CD4-positive, alpha-beta T cell treated with Interferon gamma for 1 hour (primary cell): ENCODE results near the gene KSR2.
"Not testable (repeated sequence)": the region's sequence is repeated elsewhere in the genome, so short reads cannot be mapped to it uniquely, and the experiment has no call there.

Source experiments
- DNase-seq: peaks from one replicate; pipeline ENCODE4 v3.0.0-alpha.2; 2020

Gene KSR2

GRCh38 chr12:117680312-117680711, 288.5 kb downstream of the KSR2 start:
- DNase-seq = no peak

GRCh38 chr12:117679776-117680175, 289.0 kb downstream of the KSR2 start:
- DNase-seq = no peak

- DNase-seq = no peak
These were observed 294.0 kb downstream of the KSR2 start for GRCh38 chr12:117674763-117675162.

DNA sequence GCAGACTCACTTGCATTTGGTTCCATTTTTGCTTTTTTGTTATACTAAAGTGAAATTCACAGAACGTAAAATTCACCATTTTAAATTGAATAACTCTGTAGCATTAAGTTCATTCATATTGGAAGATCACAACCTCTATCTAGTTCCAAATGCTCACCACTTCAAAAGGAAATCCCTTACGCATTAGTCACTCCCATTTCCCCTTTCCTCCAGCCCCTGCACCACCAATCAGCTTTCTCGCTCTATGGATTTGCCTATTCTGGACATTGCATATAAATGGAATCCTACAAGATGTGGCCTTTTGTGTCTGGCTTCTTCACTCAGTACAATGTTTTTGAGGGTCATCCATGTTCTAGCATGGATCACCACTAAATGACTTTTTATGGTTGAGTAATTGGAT, 294.5 kb downstream of the KSR2 start:
- no peak for DNase-seq

GRCh38 chr12:117671734-117672133, 297.1 kb downstream of the KSR2 start:
- no peak for DNase-seq

- no peak for DNase-seq
These were observed 304.6 kb downstream of the KSR2 start for GRCh38 chr12:117664169-117664568.

DNA sequence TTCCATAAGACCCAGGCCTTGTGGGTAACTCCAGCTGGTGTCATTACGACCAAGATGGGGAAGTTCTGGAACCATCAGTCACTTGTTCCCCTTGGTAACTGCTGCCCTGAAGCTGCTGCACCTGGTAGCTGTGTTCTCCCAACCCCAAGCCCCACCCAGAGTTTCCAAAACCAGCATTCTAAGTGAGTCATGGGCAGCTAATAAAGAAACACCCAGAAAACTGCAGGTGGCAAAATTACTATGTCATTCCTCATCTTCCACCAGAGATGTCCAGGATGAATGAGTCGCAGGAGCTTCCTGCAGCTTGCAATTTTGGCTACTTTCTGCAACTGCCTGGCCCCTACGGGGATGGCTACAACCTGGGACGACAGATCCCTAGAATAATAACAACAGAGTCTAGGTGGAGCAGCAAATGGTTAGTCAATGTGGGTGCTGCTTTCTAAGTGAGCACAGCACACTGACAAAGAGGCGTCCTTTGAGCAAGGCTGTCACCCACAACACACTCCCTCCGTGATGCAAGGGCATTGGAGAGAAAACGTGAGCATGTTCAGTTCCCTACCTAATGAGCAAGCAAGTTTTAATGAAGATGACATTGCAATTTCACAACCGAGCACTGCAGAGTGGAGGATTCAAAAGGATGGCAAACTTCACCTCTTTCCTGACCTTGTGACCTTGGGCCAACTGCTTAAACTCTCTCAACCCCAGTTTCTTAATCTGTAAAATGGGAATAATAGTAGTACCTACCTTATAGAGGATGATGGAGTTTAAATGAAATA, 306.0 kb downstream of the KSR2 start:
- no peak for DNase-seq

- no peak for DNase-seq
These were observed 306.6 kb downstream of the KSR2 start for GRCh38 chr12:117662220-117662619.

- no peak for DNase-seq
These were observed 307.3 kb downstream of the KSR2 start for GRCh38 chr12:117661471-117661870.

DNA sequence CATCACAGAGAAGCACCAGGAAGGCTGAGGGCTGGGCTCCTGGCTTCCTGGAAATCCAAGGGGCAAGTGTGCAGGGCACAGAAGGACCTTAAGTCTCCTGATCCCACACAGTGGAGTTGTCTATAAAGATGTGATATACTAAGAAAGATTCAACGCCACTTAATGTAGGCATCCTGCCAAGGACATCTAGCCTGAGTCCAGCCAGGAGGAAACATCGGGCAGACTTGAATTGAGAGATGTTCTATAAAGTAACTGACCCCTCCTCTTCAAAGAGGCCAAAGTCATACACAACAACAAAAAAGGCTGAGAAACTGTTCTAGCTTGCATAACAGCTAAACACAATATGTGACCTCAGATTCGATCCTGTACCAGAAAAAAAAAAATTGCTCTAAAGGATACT, 307.9 kb downstream of the KSR2 start:
- DNase-seq = no peak

GRCh38 chr12:117658226-117658625, 310.6 kb downstream of the KSR2 start:
- no peak for DNase-seq

GRCh38 chr12:117649796-117650195, 319.0 kb downstream of the KSR2 start:
- no peak for DNase-seq

DNA sequence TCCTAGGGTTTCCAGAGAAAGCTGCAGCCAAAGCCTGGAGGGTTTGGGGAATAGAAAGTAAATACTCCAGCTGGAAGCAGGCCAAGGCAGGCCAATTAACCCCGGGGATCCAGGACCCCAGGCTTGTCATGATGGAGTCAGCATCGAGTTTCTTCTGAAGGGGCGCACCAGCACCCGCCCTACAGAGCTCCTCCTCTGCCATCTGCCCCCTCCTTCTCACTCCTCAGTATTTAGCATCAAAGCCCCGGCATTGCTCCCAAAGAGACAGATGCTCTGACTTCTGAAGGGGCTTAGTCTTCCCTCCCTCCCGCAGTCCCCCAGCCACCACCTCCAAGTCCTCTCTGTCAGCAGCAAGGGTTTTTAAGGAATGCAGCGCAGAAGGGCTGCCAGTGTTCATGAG, 322.3 kb downstream of the KSR2 start:
- no peak for DNase-seq

DNA sequence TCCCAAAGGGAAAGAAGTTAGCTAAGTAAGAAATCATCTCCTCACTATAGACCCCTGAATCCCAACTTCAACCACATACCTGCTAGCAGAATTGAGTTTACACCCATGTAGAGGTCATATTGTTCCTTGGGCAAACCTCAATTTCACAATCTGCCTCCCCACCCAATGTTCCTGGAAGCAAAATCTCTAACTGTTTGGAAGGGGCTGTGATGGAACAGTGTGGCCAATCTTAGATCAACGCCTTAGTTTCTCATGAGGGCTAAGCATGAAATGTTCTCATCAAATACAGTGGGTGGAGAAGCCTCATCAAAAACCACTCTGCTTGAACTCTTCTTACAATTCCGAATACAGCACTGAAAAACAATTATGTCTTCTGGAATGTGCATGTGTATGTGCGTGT, 323.3 kb downstream of the KSR2 start:
- no peak for DNase-seq

DNA sequence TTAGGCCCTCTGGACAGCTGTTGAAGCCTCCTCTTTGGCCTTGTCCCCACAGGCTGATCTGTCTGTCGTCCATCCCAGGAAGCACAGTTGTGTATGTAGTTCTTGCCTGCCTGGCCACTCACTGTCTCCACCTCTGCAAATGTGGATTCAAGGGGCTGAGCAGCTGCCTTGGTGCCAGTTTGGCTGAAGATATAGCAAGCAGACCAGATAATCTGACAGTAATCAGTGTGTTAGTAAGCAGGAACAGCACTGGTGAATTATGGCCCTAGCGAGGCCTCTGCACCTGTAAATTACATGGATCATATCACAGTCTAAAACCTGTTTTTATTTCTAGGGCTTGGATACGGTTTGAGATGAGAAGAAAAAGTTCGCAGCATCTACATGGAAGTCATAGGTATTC, 324.8 kb downstream of the KSR2 start:
- no peak for DNase-seq

- DNase-seq = no peak
These were observed 326.9 kb downstream of the KSR2 start for GRCh38 chr12:117641885-117642284.

- DNase-seq = no peak
These were observed 328.3 kb downstream of the KSR2 start for GRCh38 chr12:117640511-117640910.

- DNase-seq = no peak
These were observed 339.3 kb downstream of the KSR2 start for GRCh38 chr12:117629454-117629853.

DNA sequence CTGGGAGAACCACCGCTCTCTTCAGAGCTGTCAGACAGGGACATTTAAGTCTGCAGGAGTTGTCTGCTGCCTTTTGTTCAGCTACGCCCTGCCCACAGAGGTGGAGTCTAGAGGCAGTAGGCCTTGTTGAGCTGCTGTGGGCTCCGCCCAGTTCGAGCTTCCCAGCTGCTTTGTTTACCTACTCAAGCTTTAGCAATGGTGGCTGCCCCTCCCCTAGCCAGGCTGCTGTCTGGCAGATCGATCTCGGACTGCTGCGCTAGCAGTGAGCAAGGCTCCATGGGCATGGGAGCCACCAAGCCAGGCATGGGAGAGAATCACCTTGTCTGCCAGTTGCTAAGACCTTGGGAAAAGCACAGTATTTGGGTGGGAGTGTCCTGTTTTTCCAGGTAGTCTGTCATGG, 340.1 kb downstream of the KSR2 start:
- DNase-seq = not testable (repeated sequence)

DNA sequence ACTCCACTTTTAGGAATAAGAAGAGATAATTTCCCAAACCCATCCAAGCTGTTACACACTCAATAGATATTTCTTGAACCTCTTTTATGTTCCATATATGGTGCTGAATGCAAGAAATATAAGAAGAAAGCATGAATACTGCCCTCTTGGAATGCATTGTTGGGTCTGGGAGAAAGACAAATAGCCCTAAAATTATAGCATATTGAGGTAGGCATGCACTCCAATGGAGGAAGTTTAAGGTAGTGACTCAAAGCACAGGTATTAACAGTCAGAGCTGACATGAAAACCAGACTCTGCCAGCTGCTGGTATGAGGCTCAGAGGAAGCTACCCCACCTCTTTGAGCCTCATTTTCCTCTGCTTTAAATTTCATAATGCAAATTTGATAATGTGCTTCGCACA, 346.0 kb downstream of the KSR2 start:
- no peak for DNase-seq

- no peak for DNase-seq
These were observed 346.7 kb downstream of the KSR2 start for GRCh38 chr12:117622087-117622486.

DNA sequence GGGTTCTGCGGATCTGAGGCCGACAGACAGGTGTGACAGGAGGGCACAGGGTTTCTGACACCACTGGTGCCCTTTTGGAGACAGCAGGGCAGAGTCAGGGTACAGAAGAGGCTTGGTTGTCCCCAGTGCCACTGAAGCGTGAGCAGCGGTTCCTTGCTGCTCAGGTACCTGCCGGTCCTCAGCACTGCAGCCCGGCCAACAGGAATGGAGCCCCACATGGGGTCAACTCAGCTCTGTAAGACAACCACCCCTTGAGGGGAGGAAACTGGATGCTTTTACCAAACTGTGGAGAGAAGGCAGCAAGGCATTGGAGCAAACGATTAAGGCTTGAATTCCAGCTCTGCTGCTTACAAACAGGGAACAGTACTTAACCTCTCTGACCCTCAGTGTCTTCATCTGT, 361.0 kb downstream of the KSR2 start:
- no peak for DNase-seq

- DNase-seq = no peak
These were observed 361.8 kb downstream of the KSR2 start for GRCh38 chr12:117606945-117607344.

DNA sequence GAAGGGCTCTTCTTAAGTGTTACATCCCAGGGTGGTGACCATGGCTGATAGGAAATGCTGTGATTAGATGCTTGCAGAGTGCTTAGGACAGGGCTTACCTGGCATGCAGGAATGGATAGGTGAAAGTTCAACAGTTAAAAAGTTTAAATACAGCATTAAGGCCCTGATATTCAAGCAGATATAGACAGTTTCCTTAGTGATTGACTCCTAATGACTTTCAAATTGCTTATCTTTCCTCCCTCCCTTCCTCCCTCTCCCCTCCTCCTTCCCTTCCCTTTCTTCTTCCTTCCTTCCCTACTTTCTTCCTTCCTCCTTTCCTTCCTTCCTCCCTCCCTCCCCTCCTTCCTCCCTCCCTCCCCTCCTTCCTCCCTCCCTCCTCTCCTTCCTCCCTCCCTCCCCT, 362.8 kb downstream of the KSR2 start:
- DNase-seq = no peak
